ENCODE measurements around the gene SNX25. TPM values are rescaled to one million over a fixed set of nuclear protein-coding genes. Genes with fewer than 3 reads are reported as not detected.

Gene SNX25
- total and polyA plus RNA-seq, 2 donors (not counting 1 experiment from before 2014, with no cell fraction given) = 12.0 to 77.6 TPM

- ATAC-seq (ENCODE audit: low read depth) (no peak), DNase-seq (no peak)
- H3K79me2 ChIP-seq (ENCODE audit: control insufficient read depth, insufficient read depth, low read length) = peaks cover 100% of the 10 kb centered on the region
- POLR2A ChIA-PET = no interaction called here
- CTCF ChIA-PET = no interaction called here
- Mint-ChIP-seq H3K27ac (peak overlapping the region; percentile 64), H3K9me3 (ENCODE audit: insufficient read depth) (no peaks in the 10 kb centered on the region), H3K4me3 (no peak overlapping the region), H3K4me1 (peaks cover 67% of the 10 kb centered on the region), H3K27me3 (no peaks in the 10 kb centered on the region)
- peaks cover 76 to 80% of the 10 kb centered on the region in 2 donors for H3K4me1 ChIP-seq (ENCODE audit: control insufficient read depth in 2 of 2, insufficient read depth in 2 of 2, low read length in 2 of 2)
- H3K27ac ChIP-seq (ENCODE audit: low read length in 2 of 2) = peak overlapping the region in 1 of 2 donors; percentile 73
- intact Hi-C loops (cut with micrococcal nuclease) = no loop called here
- peaks cover 27% of the 10 kb centered on the region for H4K20me1 ChIP-seq (ENCODE audit: control insufficient read depth, insufficient read depth, low read length, poor library complexity, severe bottlenecking)
- no peak overlapping the region for H2AFZ ChIP-seq (ENCODE audit: insufficient read depth, low read depth, low read length, poor library complexity, severe bottlenecking)
- H3K9me3 ChIP-seq (ENCODE audit: control extremely low read depth in 1 of 3, control insufficient read depth in 2 of 3, insufficient read depth in 1 of 3, low read length in 2 of 3) = no peaks in the 10 kb centered on the region
- H3K36me3 ChIP-seq (replicated peaks in 1 of 2; ENCODE audit: control extremely low read depth in 1 of 2, control insufficient read depth in 1 of 2, extremely low read depth in 1 of 2, insufficient read depth in 2 of 2, low read length in 1 of 2) = peaks cover 0 to 7% of the 10 kb centered on the region in 2 experiments
- H3K9ac ChIP-seq (ENCODE audit: low read length) = no peak overlapping the region
- 100% methylated on average over 2 of the region's 2 CpGs for WGBS (ENCODE audit: insufficient coverage)
- peak overlapping the region; percentile 70 for H3K4me2 ChIP-seq (replicated peaks; ENCODE audit: low read depth, low read length, poor library complexity, severe bottlenecking)
- no peak overlapping the region for H3K4me3 ChIP-seq (ENCODE audit: control extremely low read depth in 1 of 5, extremely low read depth in 1 of 5, insufficient read depth in 1 of 5, low read depth in 2 of 5, low read length in 4 of 5)
- TF ChIP-seq CTCF (IDR thresholded peaks at IDR 0.05) (no peak), EZH2 (IDR thresholded peaks at IDR 0.05; ENCODE audit: borderline replicate concordance, insufficient read depth, low read depth, low read length, poor library complexity, severe bottlenecking) (no peak)
- H3K27me3 ChIP-seq (replicated peaks in 1 of 4; ENCODE audit: control extremely low read depth in 1 of 4, control insufficient read depth in 3 of 4, insufficient read depth in 4 of 4, low read length in 3 of 4) = no peaks in the 10 kb centered on the region
Observed at GRCh38 chr4:185218312-185218711, 8.9 kb downstream of the SNX25 start.

DNA sequence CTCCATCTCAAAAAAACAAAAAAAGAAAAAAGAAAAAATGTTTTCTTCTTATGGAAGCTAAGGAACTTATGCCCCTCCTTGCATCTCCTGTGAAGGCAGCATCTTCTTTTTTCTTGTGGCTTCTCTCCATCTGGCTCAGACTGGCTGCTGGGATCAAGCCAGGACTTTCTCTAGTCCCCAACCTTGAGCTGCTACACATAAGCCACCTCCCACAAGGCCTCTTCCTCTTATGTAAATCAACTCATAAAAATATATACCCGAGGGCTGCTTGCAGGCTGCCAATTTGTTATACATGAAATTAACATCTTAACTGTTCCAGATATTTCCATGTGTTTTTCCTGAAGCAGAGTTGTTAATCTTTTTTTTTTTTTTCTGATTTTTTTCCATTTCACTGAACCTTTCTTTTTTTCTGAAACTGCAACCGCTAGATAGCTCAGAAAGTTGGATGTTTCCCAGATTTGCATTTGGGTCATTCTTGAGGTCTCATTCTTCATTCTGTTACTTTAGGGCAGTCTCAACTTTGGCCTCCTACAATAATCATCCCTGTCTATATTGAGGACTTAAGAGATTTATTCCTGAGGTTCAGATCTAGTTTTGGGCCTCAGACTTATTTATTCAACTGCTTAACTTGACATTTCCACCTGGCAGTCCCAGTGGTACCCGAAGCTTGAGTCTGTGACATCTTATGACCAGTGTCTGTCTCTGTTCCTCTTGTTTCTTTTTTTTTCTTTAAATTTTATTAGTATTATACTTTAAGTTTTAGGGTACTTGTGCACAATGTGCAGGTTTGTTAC, 10.3 kb downstream of the SNX25 start:
- ATAC-seq (ENCODE audit: low read depth) (peak; percentile 77), DNase-seq (peak; percentile 54)
- Histone ChIP-seq H3K79me2 (ENCODE audit: control insufficient read depth, insufficient read depth, low read length) (peaks cover 97% of the 10 kb centered on the region), H3K9me3 (ENCODE audit: control extremely low read depth in 1 of 3, control insufficient read depth in 2 of 3, insufficient read depth in 1 of 3, low read length in 2 of 3) (no peaks in the 10 kb centered on the region), H3K27me3 (replicated peaks in 1 of 4; ENCODE audit: control extremely low read depth in 1 of 4, control insufficient read depth in 3 of 4, insufficient read depth in 4 of 4, low read length in 3 of 4) (no peaks in the 10 kb centered on the region), H3K4me2 (replicated peaks; ENCODE audit: low read depth, low read length, poor library complexity, severe bottlenecking) (peak overlapping the region; percentile 70), H3K36me3 (replicated peaks in 1 of 2; ENCODE audit: control extremely low read depth in 1 of 2, control insufficient read depth in 1 of 2, extremely low read depth in 1 of 2, insufficient read depth in 2 of 2, low read length in 1 of 2) (peaks cover 0 to 7% of the 10 kb centered on the region in 2 experiments), H4K20me1 (ENCODE audit: control insufficient read depth, insufficient read depth, low read length, poor library complexity, severe bottlenecking) (peaks cover 30% of the 10 kb centered on the region), H3K4me1 (ENCODE audit: control insufficient read depth in 2 of 2, insufficient read depth in 2 of 2, low read length in 2 of 2) (peaks cover 61 to 67% of the 10 kb centered on the region in 2 donors), H3K9ac (ENCODE audit: low read length) (peak overlapping the region; percentile 44), H2AFZ (ENCODE audit: insufficient read depth, low read depth, low read length, poor library complexity, severe bottlenecking) (peak overlapping the region; percentile 12), H3K27ac (ENCODE audit: low read length in 2 of 2) (peak overlapping the region; percentile 28 to 73), H3K4me3 (ENCODE audit: control extremely low read depth in 1 of 5, extremely low read depth in 1 of 5, insufficient read depth in 1 of 5, low read depth in 2 of 5, low read length in 4 of 5) (peak overlapping the region in 3 of 5 experiments; percentile 1 to 36 (median 1))
- Mint-ChIP-seq H3K4me1 (peaks cover 60% of the 10 kb centered on the region), H3K27me3 (no peaks in the 10 kb centered on the region), H3K27ac (peak overlapping the region; percentile 81), H3K4me3 (peak overlapping the region; percentile 73), H3K9me3 (ENCODE audit: insufficient read depth) (no peaks in the 10 kb centered on the region)
- TF ChIP-seq CTCF (IDR thresholded peaks at IDR 0.05) (no peak), EZH2 (IDR thresholded peaks at IDR 0.05; ENCODE audit: borderline replicate concordance, insufficient read depth, low read depth, low read length, poor library complexity, severe bottlenecking) (no peak)
- CTCF ChIA-PET = interaction anchor here (0.6 to 1.2 kb wide), 3 partner anchors 23 to 36 kb away, joined by 3 read pairs; no protein-coding TSS in a partner anchor
- intact Hi-C loops (cut with micrococcal nuclease) = no loop called here
- POLR2A ChIA-PET = interaction anchor here (0.7 kb wide), 3 partner anchors 41 to 295 kb away, joined by 4 to 5 read pairs (median 4); no protein-coding TSS in a partner anchor
- whole genome bisulfite sequencing (ENCODE audit: insufficient coverage) = 17% methylated on average over 1 of the region's 3 CpGs

All from B cell (primary cell).